SW480 (cell line): ENCODE data around the gene KCNK16.

Source experiments
- DNase-seq: peaks from one replicate; pipeline ENCODE4 v3.0.0-alpha.2; 2016; ENCODE audit warnings: low spot score

KCNK16 gene

GRCh38 chr6:39322306-39322850, at the start of gene KCNK16:
Gene KCNK16 (minus strand): TSS chr6:39322702. CDS start chr6:39322540, 162 bp downstream.
- DNase-seq: no peak

- no peak for DNase-seq
Measured at GRCh38 chr6:39370390-39370789, 47.9 kb upstream of the KCNK16 start.

- no peak for DNase-seq
Measured at GRCh38 chr6:39369987-39370386, 47.5 kb upstream of the KCNK16 start.

- DNase-seq: no peak
Measured at GRCh38 chr6:39367700-39368099, 45.2 kb upstream of the KCNK16 start.

GRCh38 chr6:39366931-39367618, 44.6 kb upstream of the KCNK16 start:
- DNase-seq: no peak

- DNase-seq: no peak
Measured at GRCh38 chr6:39365281-39366074, 43.0 kb upstream of the KCNK16 start.

GRCh38 chr6:39363280-39363679, 40.8 kb upstream of the KCNK16 start:
- DNase-seq: no peak

- peak; percentile 9 for DNase-seq
Measured at GRCh38 chr6:39362487-39362865, 40.0 kb upstream of the KCNK16 start.

GRCh38 chr6:39361657-39362486, 39.4 kb upstream of the KCNK16 start:
- peak; percentile 56 for DNase-seq

- no peak for DNase-seq
Measured at GRCh38 chr6:39360378-39360777, 37.9 kb upstream of the KCNK16 start.

GRCh38 chr6:39357998-39358686, 35.6 kb upstream of the KCNK16 start:
- DNase-seq: no peak

- no peak for DNase-seq
Measured at GRCh38 chr6:39353698-39354315, 31.3 kb upstream of the KCNK16 start.

GRCh38 chr6:39350723-39351505, 28.4 kb upstream of the KCNK16 start:
- no peak for DNase-seq

GRCh38 chr6:39348740-39349139, 26.2 kb upstream of the KCNK16 start:
- DNase-seq: no peak

GRCh38 chr6:39347906-39348585, 25.5 kb upstream of the KCNK16 start:
- peak; percentile 8 for DNase-seq

GRCh38 chr6:39347206-39347605, 24.7 kb upstream of the KCNK16 start:
- DNase-seq: no peak

- no peak for DNase-seq
Measured at GRCh38 chr6:39344821-39345280, 22.3 kb upstream of the KCNK16 start.

- DNase-seq: no peak
Measured at GRCh38 chr6:39343396-39343870, 20.9 kb upstream of the KCNK16 start.

GRCh38 chr6:39342692-39343395, 20.3 kb upstream of the KCNK16 start:
- no peak for DNase-seq
